H9 (cell line): ENCODE results near the gene GSC2. TPM values are rescaled to one million over a fixed set of nuclear protein-coding genes. Genes with fewer than 3 reads are reported as not detected.

Experiments used
- DNase-seq: peaks from one replicate; pipeline ENCODE4 v3.0.0-alpha.2; 2017
- H2AFZ ChIP-seq: one replicate; pipeline ENCODE4 v1.6.1; 2013; ENCODE audit warnings: mild to moderate bottlenecking, low read length, control low read depth, moderate library complexity
- H2AK5ac ChIP-seq: 2 replicates; pipeline ENCODE4 v1.6.1; 2013; ENCODE audit warnings: low read length, control low read depth, mixed read lengths; ENCODE audit not compliant: insufficient read length
- H2BK120ac ChIP-seq: one replicate; pipeline ENCODE4 v1.6.1; 2013; ENCODE audit warnings: low read depth, mild to moderate bottlenecking, low read length, control low read depth, inconsistent platforms; ENCODE audit not compliant: poor library complexity, severe bottlenecking
- H2BK12ac ChIP-seq: 2 replicates; pipeline ENCODE4 v1.6.1; 2013; ENCODE audit warnings: low read length, control low read depth, mixed read lengths, low read depth; ENCODE audit not compliant: insufficient read length
- H2BK15ac ChIP-seq: 2 replicates; pipeline ENCODE4 v1.6.1; 2013; ENCODE audit warnings: low read depth, low read length, control low read depth
- H2BK20ac ChIP-seq: one replicate; pipeline ENCODE4 v1.6.1; 2013; ENCODE audit warnings: low read depth, mild to moderate bottlenecking, low read length, control low read depth, inconsistent platforms; ENCODE audit not compliant: poor library complexity, severe bottlenecking
- H2BK5ac ChIP-seq: 2 replicates; pipeline ENCODE4 v1.6.1; 2013; ENCODE audit warnings: low read length, control low read depth, mixed read lengths; ENCODE audit not compliant: insufficient read length
- H3K14ac ChIP-seq: 2 replicates; pipeline ENCODE4 v1.6.1; 2013; ENCODE audit warnings: low read length, control low read depth; ENCODE audit not compliant: insufficient read depth
- H3K18ac ChIP-seq: 2 replicates; pipeline ENCODE4 v1.6.1; 2013; ENCODE audit warnings: low read depth, mild to moderate bottlenecking, mixed read lengths, low read length, control low read depth; ENCODE audit not compliant: insufficient read length
- H3K23ac ChIP-seq: 2 replicates; pipeline ENCODE4 v1.6.1; 2013; ENCODE audit warnings: low read length, control low read depth, mixed read lengths, low read depth; ENCODE audit not compliant: insufficient read length
- H3K23me2 ChIP-seq: 2 replicates; pipeline ENCODE4 v1.6.1; 2013; ENCODE audit warnings: low read depth, mild to moderate bottlenecking, mixed read lengths, low read length, control low read depth; ENCODE audit not compliant: insufficient read length, poor library complexity, severe bottlenecking
- H3K27ac ChIP-seq: 2 replicates; pipeline ENCODE4 v1.5.1; 2013; ENCODE audit warnings: low read length, control low read depth, mixed read lengths, low read depth; ENCODE audit not compliant: insufficient read length
- H3K27me3 ChIP-seq: 2 replicates; pipeline ENCODE4 v1.6.1; 2013; ENCODE audit warnings: low read length, control low read depth, inconsistent platforms; ENCODE audit not compliant: insufficient read depth
- H3K4ac ChIP-seq: 2 replicates; pipeline ENCODE4 v1.6.1; 2013; ENCODE audit warnings: low read depth, mild to moderate bottlenecking, control low read depth, inconsistent platforms, low read length, moderate library complexity
- H3K4me1 ChIP-seq: 2 replicates; pipeline ENCODE4 v1.6.1; 2013; ENCODE audit warnings: low read length, control low read depth, inconsistent platforms; ENCODE audit not compliant: insufficient read depth
- H3K4me2 ChIP-seq: 2 replicates; pipeline ENCODE4 v1.6.1; 2013; ENCODE audit warnings: low read length, control low read depth, mixed read lengths; ENCODE audit not compliant: insufficient read length, insufficient read depth
- H3K56ac ChIP-seq: 2 replicates; pipeline ENCODE4 v1.6.1; 2013; ENCODE audit warnings: low read depth, mild to moderate bottlenecking, mixed read lengths, low read length, control low read depth; ENCODE audit not compliant: insufficient read length
- H3K79me1 ChIP-seq: 2 replicates; pipeline ENCODE4 v1.6.1; 2013; ENCODE audit warnings: low read depth, mild to moderate bottlenecking, moderate library complexity, low read length, control low read depth, inconsistent platforms; ENCODE audit not compliant: insufficient read depth, poor library complexity, severe bottlenecking
- H3K79me2 ChIP-seq: 2 replicates; pipeline ENCODE4 v1.6.1; 2013; ENCODE audit warnings: low read length, control low read depth, inconsistent platforms; ENCODE audit not compliant: insufficient read depth
- H3K9ac ChIP-seq: 2 replicates; pipeline ENCODE4 v1.6.1; 2013; ENCODE audit warnings: low read length, control low read depth, mixed read lengths; ENCODE audit not compliant: insufficient read length; ENCODE audit errors: extremely low read depth
- H3K9me3 ChIP-seq: one replicate; pipeline ENCODE4 v1.6.1; 2013; ENCODE audit warnings: low read depth, low read length, inconsistent platforms; ENCODE audit not compliant: control insufficient read depth
- H3T11ph ChIP-seq: one replicate; pipeline ENCODE4 v1.6.1; 2013; ENCODE audit warnings: mild to moderate bottlenecking, low read length, control low read depth, inconsistent platforms
- H4K20me1 ChIP-seq: one replicate; pipeline ENCODE4 v1.6.1; 2013; ENCODE audit not compliant: control insufficient read depth, insufficient read length, insufficient read depth
- H4K5ac ChIP-seq: 2 replicates; pipeline ENCODE4 v1.6.1; 2013; ENCODE audit warnings: low read depth, mild to moderate bottlenecking, mixed read lengths, low read length, control low read depth; ENCODE audit not compliant: insufficient read length
- H4K8ac ChIP-seq: replicated peaks from 2 replicates; pipeline ENCODE4 v1.6.1; 2013; ENCODE audit warnings: low read length, control low read depth, mixed read lengths, low read depth; ENCODE audit not compliant: insufficient read length
- H4K91ac ChIP-seq: 2 replicates; pipeline ENCODE4 v1.6.1; 2013; ENCODE audit warnings: low read depth, mild to moderate bottlenecking, moderate library complexity, mixed read lengths, low read length, control low read depth; ENCODE audit not compliant: insufficient read length
- H3K27ac Mint-ChIP-seq, 3 experiments: 2 replicates in 2 of 3; 3 replicates in 1 of 3; pipeline ENCODE4 v1.8.0; 2020 to 2021; ENCODE audit warnings: mixed read lengths in 3 of 3, mild to moderate bottlenecking in 1 of 3, moderate library complexity in 1 of 3
- H3K27me3 Mint-ChIP-seq: 2 replicates; pipeline ENCODE4 v1.8.0; 2021; ENCODE audit warnings: low read depth, mild to moderate bottlenecking, moderate library complexity, mixed read lengths
- H3K36me3 Mint-ChIP-seq, 3 experiments: 2 replicates in 2 of 3; 3 replicates in 1 of 3; pipeline ENCODE4 v1.8.0; 2020 to 2021; ENCODE audit warnings: low read depth in 3 of 3, mixed read lengths in 3 of 3; ENCODE audit not compliant: insufficient read depth in 1 of 3
- H3K4me1 Mint-ChIP-seq, 2 experiments: 2 replicates each; pipeline ENCODE4 v1.8.0; 2020; ENCODE audit warnings: mixed read lengths in 2 of 2
- H3K4me3 Mint-ChIP-seq, 2 experiments: 2 replicates in 1 of 2; 3 replicates in 1 of 2; pipeline ENCODE4 v1.8.0; 2020 to 2021; ENCODE audit warnings: mild to moderate bottlenecking in 2 of 2, mixed read lengths in 2 of 2, moderate library complexity in 1 of 2
- H3K9me3 Mint-ChIP-seq, 2 experiments: 2 replicates in 1 of 2; 3 replicates in 1 of 2; pipeline ENCODE4 v1.8.0; 2020; ENCODE audit warnings: mild to moderate bottlenecking in 2 of 2, mixed read lengths in 2 of 2, moderate library complexity in 1 of 2
- CTCF ChIP-seq: fragments of 200-600 bp; sonication (generic); conservative IDR thresholded peaks from 3 replicates; pipeline ENCODE4 v1.8.0; 2021; ENCODE audit warnings: antibody characterized with exemption, mild to moderate bottlenecking
- WGBS: extraction: QIAGEN DNeasy Blood & Tissue Kit; methylation state at CpG from one replicate; pipeline ENCODE4 v1.1.7; 2013; ENCODE audit warnings: missing lambda C conversion rate, low lambda C conversion rate, mixed read lengths; ENCODE audit not compliant: insufficient read length; ENCODE audit errors: extremely low coverage; 5-methylcytosine and 5-hydroxymethylcytosine counted together
- total RNA-seq: library from RNA; stranded (reverse); gene quantifications from 2 replicates; pipeline ENCODE4 v1.2.1, GENCODE V29; 2021

The GSC2 gene
- total RNA-seq, 1 experiment from 2014 or later = 0.22 TPM

GRCh38 chr22:19131685-19132015 lies 18.4 kb downstream of the GSC2 start:
- Histone ChIP-seq H4K91ac (no peak overlapping the region), H4K8ac (no peak overlapping the region), H3K4ac (no peak overlapping the region), H2BK15ac (no peak overlapping the region), H3K14ac (no peak overlapping the region), H3K27ac (no peak overlapping the region), H2BK12ac (no peak overlapping the region), H3T11ph (no peak overlapping the region), H3K4me1 (no peaks in the 10 kb centered on the region), H2AFZ (no peak overlapping the region), H3K4me2 (no peak overlapping the region), H3K9ac (no peak overlapping the region), H2BK5ac (no peak overlapping the region), H3K23ac (no peak overlapping the region), H3K27me3 (no peaks in the 10 kb centered on the region), H2BK120ac (no peak overlapping the region), H3K18ac (no peak overlapping the region), H3K79me2 (no peaks in the 10 kb centered on the region), H3K79me1 (no peaks in the 10 kb centered on the region), H2AK5ac (no peak overlapping the region), H4K5ac (no peak overlapping the region), H2BK20ac (no peak overlapping the region), H4K20me1 (no peaks in the 10 kb centered on the region), H3K23me2 (no peaks in the 10 kb centered on the region), H3K9me3 (no peaks in the 10 kb centered on the region), H3K56ac (no peak overlapping the region)
- TF ChIP-seq CTCF = no peak
- no peaks in the 10 kb centered on the region; the same call in 1 of the 2 replicates for H3K27me3 Mint-ChIP-seq
- no peaks in the 10 kb centered on the region for H3K9me3 Mint-ChIP-seq
- H3K27ac Mint-ChIP-seq = no peak overlapping the region; a peak in 1 of 7 replicates
- peaks cover 12 to 47% (median 28%) of the 10 kb centered on the region in 3 experiments for H3K36me3 Mint-ChIP-seq
- no peaks in the 10 kb centered on the region; a peak in 1 of 4 replicates for H3K4me1 Mint-ChIP-seq
- no peak overlapping the region for H3K4me3 Mint-ChIP-seq
- no peak for DNase-seq
- no CpG with 5 or more reads among the region's 19 CpGs for WGBS
